Adrenal gland (tissue), 12 donors: ENCODE measurements around the gene A1BG. TPM values are rescaled to one million over a fixed set of nuclear protein-coding genes. Genes with fewer than 3 reads are reported as not detected.
A peak's percentile ranks its signal among the peaks of the same experiment; 100 is the strongest.

Source experiments
- DNase-seq, 7 donors: peaks; one replicate each; pipeline ENCODE4 v3.0.0-alpha.2; 2019 to 2020
- H3K27ac ChIP-seq, 5 donors: fragments of 200-600 bp; sonication (generic) in 4 of 5; 1 replicate in 3 of 5; 2 replicates in 2 of 5; pipeline versions ENCODE4 v1.5.1 to v1.8.0; 2016 to 2020; ENCODE audit warnings: mild to moderate bottlenecking in 1 of 5
- H3K27me3 ChIP-seq: fragments of 200-600 bp; 2 replicates; pipeline ENCODE4 v1.8.0; 2021
- H3K36me3 ChIP-seq, 2 donors: fragments of 200-600 bp; replicated peaks in 1 of 2; 1 replicate in 1 of 2; 2 replicates in 1 of 2; pipeline versions ENCODE4 v1.5.1 to v1.8.0; 2018 to 2022
- H3K4me1 ChIP-seq, 2 donors: fragments of 200-600 bp; replicated peaks in 1 of 2; 1 replicate in 1 of 2; 2 replicates in 1 of 2; pipeline versions ENCODE4 v1.5.1 to v1.8.0; 2018 to 2021
- H3K4me3 ChIP-seq, 4 donors: fragments of 200-600 bp; sonication (generic) in 3 of 4; one replicate each; pipeline ENCODE4 v1.5.1; 2016 to 2018
- H3K9me3 ChIP-seq, 3 donors: fragments of 200-600 bp; sonication (generic) in 1 of 3; replicated peaks in 1 of 3; 1 replicate in 2 of 3; 2 replicates in 1 of 3; pipeline versions ENCODE4 v1.5.1 to v1.8.0; 2016 to 2021
- POLR2A ChIP-seq, 2 donors: fragments of 450-650 bp; IDR thresholded peaks; one replicate each; pipeline ENCODE4 v1.6.1; 2017; ENCODE audit warnings: antibody characterized with exemption in 2 of 2, mild to moderate bottlenecking in 2 of 2, moderate library complexity in 1 of 2
- WGBS, 4 donors: extraction: QIAGEN DNeasy Blood & Tissue Kit in 2 of 4; methylation state at CpG; one replicate each; pipeline versions ENCODE4 v1.1.5 to v1.1.7; 2013 to 2017; 5-methylcytosine and 5-hydroxymethylcytosine counted together
- intact Hi-C, 2 donors: fragments of 100-400 bp; cut with DNase I; formaldehyde crosslinking; loops; one replicate each; pipeline versions ENCODE4 v1.14.1 to v1.15.0; 2022 to 2023
- polyA plus RNA-seq, 3 donors: library from polyadenylated mRNA; stranded (reverse); fragments of 200-250 nt in 2 of 3; fragments of 350-450 nt in 1 of 3; fragmentation: Illumina TruSeq in 1 of 3; extraction: RNeasy Lipid Tissue Mini Kit (QIAGEN cat#74804) in 1 of 3; gene quantifications; one replicate each; pipeline ENCODE4 v1.2.3, GENCODE V29; 2013 to 2014
- total RNA-seq, 9 donors: library from RNA; depleted of rRNA in 4 of 9; stranded (reverse); fragments of >200 nt in 4 of 9; fragments of 120-200 nt in 1 of 9; fragmentation: NEBNext Ultra II Directional in 1 of 9; extraction: Animal tissue kit (Norgen Biotek cat#: 25700) in 1 of 9; gene quantifications; one replicate each; pipeline versions ENCODE4 v1.1.0 to v1.2.4, GENCODE V29; 2013 to 2023
- TF ChIP-seq, protein P1 (sequence below), 6 experiments: fragments of 450-650 bp in 4 of 6; fragments of 200-600 bp in 2 of 6; sonication (generic) in 1 of 6; IDR thresholded peaks; 1 replicate in 5 of 6; 2 replicates in 1 of 6; pipeline versions ENCODE4 v1.5.1 to v1.8.0; 2016 to 2021; ENCODE audit warnings: antibody characterized with exemption in 6 of 6, mild to moderate bottlenecking in 2 of 6, moderate library complexity in 1 of 6
- donor health status: healthy with polysubstance abuse.
- donor health status: Bipolar disorder and iron deficiency.
- donor health status: DM: yes; HTN: yes; CAD: no.
- donor health status: DM: no; HTN: no; CAD: no.
- donor health status: DM: no; HTN: no; CAD: no.
- donor health status: DM: yes; HTN: yes; CAD: no.

The A1BG gene
- total and polyA plus RNA-seq, 12 donors, result 0.39 to 41.3 (median 6.6) TPM; not detected in 1

DNA sequence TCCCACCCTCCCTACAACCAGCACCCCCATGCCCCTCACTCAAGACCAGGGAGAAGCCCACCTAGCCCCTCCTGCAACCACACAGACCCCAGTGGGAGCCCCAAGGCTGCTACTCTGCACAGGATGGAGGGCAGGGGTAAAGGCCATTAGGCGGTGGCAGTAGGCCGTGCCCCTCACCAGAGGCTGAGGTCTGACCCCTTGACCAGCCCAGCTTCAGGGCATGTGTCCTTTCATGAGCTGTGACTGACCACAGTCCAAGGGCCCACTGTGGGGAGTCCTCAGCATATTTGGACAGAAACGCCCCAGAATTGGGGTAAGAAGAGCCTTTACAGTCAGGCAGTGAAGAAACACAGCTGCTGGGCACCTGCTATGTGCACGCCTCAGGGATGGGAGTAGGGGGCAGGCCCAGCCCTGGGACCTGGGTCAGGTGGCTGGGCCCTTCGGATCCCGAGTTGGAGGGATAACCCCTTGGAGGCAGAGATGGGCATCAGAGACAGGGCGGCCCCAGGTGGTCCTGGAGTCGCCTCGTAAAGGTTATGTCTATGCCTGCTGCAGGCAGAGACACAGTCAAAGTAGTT, 32.1 kb upstream of the A1BG start:
- peak overlapping the region in 1 of 4 donors; percentile 74 for H3K4me3 ChIP-seq
- intact Hi-C loops, result no loop called here
- peaks cover 30 to 36% of the 10 kb centered on the region in 2 donors for H3K4me1 ChIP-seq
- H3K27me3 ChIP-seq, result no peaks in the 10 kb centered on the region
- peak overlapping the region in 2 of 5 donors; percentile 97 to 98 for H3K27ac ChIP-seq
- peak in 1 of 7 donors; percentile 51 for DNase-seq
- WGBS, 4 donors, result 84 to 90% (median 86%) methylated on average over 2 to 9 of the region's 9 CpGs
- no peaks in the 10 kb centered on the region for H3K9me3 ChIP-seq
- no peak for TF ChIP-seq POLR2A (IDR thresholded peaks at IDR 0.05)
- TF ChIP-seq, protein P1, sequence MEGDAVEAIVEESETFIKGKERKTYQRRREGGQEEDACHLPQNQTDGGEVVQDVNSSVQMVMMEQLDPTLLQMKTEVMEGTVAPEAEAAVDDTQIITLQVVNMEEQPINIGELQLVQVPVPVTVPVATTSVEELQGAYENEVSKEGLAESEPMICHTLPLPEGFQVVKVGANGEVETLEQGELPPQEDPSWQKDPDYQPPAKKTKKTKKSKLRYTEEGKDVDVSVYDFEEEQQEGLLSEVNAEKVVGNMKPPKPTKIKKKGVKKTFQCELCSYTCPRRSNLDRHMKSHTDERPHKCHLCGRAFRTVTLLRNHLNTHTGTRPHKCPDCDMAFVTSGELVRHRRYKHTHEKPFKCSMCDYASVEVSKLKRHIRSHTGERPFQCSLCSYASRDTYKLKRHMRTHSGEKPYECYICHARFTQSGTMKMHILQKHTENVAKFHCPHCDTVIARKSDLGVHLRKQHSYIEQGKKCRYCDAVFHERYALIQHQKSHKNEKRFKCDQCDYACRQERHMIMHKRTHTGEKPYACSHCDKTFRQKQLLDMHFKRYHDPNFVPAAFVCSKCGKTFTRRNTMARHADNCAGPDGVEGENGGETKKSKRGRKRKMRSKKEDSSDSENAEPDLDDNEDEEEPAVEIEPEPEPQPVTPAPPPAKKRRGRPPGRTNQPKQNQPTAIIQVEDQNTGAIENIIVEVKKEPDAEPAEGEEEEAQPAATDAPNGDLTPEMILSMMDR (IDR thresholded peaks at IDR 0.05), result no peak
- H3K36me3 ChIP-seq, result peaks cover 0 to 15% of the 10 kb centered on the region in 2 donors

DNA sequence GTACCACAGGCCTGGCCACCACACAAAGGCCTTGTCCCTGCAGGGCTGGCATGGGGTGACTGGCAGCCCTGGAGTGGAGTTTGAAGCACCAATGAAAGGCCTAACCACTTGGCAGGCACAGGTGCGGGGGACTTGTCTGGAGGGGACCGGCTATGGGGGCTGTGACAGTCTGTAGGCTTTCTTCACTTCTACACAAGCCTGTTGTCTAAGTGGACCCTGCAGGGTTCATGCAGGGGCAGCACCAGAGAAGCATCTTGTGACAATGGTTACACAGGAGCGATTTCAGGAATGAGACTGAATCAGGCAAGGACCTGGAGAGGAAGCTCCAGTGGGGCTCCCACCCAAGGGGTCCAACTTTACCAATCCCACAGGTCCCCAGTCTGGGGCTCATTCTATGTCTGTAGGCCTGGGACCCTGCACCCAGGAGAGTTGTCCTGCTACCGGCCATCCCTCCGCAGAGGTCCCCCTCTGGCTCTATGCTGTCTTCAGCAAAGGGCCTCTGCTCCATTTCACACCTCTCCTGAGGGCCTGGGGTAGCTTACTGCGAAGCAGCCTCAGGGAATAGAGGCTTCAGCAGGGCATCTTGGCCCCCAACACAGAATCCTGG, 29.8 kb upstream of the A1BG start:
- Histone ChIP-seq H3K4me3 (no peak overlapping the region), H3K27me3 (no peaks in the 10 kb centered on the region), H3K4me1 (peaks cover 36 to 41% of the 10 kb centered on the region in 2 donors), H3K27ac (no peak overlapping the region), H3K36me3 (no peaks in the 10 kb centered on the region), H3K9me3 (no peaks in the 10 kb centered on the region)
- peak in 2 of 7 donors; percentile 20 to 50 for DNase-seq
- TF ChIP-seq POLR2A (IDR thresholded peaks at IDR 0.05), result no peak
- TF ChIP-seq, protein P1 (IDR thresholded peaks at IDR 0.05), result no peak
- intact Hi-C loops, result no loop called here
- 91 to 97% (median 92%) methylated on average over 4 to 6 of the region's 6 CpGs for WGBS, 4 donors

DNA sequence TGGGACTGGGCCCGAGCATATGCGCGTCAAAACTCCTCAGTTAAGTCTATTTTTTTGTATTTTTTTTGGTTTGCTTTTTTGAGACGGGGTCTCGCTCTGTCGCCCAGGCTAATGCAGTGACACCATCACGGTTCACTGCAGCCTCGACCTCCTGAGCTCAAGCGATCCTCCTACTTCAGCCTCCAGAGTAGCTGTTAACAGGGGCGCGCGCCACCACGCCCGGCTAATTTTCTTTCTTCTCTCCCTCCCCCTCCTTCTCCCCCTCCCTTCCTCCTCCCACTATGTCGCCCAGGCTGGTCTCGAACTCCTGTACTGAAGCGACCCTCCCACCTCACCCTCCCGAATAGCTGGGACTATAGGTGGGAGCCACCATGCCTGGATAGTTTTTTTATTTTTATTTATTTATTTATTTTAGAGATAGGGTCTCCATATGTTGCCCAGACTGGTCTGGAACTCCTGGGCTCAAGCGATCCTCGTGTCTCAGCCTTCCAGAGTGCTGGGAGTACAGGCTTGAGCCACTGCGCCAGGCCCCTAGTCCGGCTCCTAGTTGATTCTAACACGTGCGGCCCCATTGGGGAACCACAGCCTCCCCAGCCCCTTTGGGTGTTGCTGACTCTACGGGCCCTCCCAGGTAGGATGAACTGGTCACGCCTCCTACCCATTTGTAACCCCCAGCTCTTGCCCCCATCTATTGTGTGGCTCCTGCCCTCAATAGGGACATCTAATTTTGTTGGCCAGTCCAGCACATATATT, 28.3 kb upstream of the A1BG start:
- Histone ChIP-seq H3K4me3 (peak overlapping the region in 2 of 4 donors; percentile 79 to 87), H3K9me3 (no peaks in the 10 kb centered on the region), H3K4me1 (peaks cover 29 to 34% of the 10 kb centered on the region in 2 donors), H3K27me3 (no peaks in the 10 kb centered on the region), H3K36me3 (no peaks in the 10 kb centered on the region), H3K27ac (peak overlapping the region in 4 of 5 donors; percentile 4 to 98 (median 78))
- TF ChIP-seq, protein P1 (IDR thresholded peaks at IDR 0.05), result peak in 1 of 6 experiments; percentile 2
- no peak for TF ChIP-seq POLR2A (IDR thresholded peaks at IDR 0.05)
- 31 to 36% (median 32%) methylated on average over 26 of the region's 26 CpGs for WGBS, 4 donors
- intact Hi-C loops, result no loop called here
- peak in 2 of 7 donors; percentile 43 to 66 for DNase-seq
